Superior temporal gyrus (tissue), 1 donor: Measurements from ENCODE around the gene MAP2K3.

Source experiments
- DNase-seq: peaks from one replicate; pipeline ENCODE4 v3.0.0-alpha.2; 2016; ENCODE audit errors: extremely low spot score

Gene MAP2K3

GRCh38 chr17:21252796-21253645 lies 31.5 kb upstream of the MAP2K3 start, which contains the start of gene NATD1:
Gene NATD1, minus strand, starts transcription at chr17:21253410. Its CDS starts 146 bp downstream, at chr17:21253264.
- peak; percentile 85 for DNase-seq

- DNase-seq = no peak
These were observed 30.7 kb upstream of the MAP2K3 start for GRCh38 chr17:21253646-21254441.

DNA sequence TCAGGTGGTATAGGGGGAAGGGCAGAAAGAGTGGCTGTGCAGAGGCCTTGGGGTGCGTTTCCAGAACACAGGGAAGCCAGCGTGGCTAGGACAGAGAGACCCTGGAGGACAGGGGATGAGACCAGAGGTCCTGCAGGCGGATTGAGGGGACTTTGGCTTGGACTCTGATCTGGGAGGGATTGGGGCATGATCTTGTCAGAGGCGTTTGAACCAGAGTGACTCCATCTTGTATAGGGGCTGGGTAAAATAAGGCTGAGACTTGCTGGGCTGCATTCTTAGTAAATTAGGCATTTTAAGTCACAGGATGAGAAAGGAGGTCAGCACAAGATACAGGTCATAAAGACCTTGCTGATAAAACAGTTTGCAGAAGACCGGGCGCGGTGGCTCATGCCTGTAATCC lies 25.9 kb upstream of the MAP2K3 start:
- DNase-seq = no peak

DNA sequence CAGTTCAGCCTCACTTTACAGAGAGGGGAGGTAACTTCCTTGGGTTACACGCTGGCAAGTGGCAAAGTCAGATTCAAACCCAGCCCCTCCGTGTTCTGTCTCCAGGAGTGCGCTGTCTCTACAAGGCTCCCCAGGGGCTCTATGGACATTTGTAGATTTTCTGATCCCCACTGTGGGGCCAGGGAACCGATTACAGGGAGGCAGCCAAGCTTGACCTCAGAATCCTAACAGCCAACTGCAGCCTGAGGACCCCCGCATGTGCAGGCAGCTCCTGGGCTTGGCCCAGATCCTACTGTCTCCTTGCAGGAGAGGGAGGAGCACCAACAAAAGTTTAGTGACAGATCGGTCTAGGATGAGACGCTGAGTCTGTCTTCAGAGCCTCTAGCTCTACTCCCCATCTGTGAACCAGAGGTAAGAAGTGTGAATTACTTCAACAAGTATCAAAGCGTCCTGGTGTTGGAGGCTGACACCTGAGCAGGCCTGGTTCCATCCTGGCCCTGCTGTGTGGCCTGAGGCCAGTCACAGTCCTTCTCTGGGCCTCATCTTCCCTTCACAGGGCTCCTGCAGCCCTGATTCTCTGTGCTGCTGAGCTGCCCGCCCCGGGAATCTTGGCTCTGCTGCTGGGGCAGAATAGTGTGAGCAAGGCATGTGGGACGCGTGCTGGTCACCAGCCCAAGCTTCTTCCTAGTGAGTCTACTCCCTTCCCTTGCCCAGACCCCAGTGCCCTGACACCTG lies 22.1 kb upstream of the MAP2K3 start:
- DNase-seq = no peak

DNA sequence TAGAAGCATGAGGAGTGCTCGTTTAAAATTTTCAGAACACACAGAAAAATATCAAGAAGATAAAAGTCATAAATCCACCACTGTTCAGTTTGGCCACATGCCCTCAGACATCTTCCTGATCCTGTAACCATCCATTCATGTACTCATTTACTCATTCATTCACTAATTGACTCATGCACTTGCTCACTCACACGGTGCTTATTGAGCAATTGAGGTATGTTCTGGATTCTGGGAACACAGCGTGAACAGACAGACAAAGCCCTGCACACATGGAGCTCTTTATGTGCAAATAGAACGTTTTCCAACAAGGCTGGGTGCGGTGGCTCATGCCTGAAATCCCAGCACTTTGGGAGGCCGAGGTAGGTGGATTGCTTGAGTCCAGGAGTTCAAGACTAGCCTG lies 21.1 kb upstream of the MAP2K3 start:
- no peak for DNase-seq

- no peak for DNase-seq
These were observed 15.8 kb upstream of the MAP2K3 start for GRCh38 chr17:21268596-21269188.

GRCh38 chr17:21269394-21269793 lies 15.1 kb upstream of the MAP2K3 start:
- no peak for DNase-seq

DNA sequence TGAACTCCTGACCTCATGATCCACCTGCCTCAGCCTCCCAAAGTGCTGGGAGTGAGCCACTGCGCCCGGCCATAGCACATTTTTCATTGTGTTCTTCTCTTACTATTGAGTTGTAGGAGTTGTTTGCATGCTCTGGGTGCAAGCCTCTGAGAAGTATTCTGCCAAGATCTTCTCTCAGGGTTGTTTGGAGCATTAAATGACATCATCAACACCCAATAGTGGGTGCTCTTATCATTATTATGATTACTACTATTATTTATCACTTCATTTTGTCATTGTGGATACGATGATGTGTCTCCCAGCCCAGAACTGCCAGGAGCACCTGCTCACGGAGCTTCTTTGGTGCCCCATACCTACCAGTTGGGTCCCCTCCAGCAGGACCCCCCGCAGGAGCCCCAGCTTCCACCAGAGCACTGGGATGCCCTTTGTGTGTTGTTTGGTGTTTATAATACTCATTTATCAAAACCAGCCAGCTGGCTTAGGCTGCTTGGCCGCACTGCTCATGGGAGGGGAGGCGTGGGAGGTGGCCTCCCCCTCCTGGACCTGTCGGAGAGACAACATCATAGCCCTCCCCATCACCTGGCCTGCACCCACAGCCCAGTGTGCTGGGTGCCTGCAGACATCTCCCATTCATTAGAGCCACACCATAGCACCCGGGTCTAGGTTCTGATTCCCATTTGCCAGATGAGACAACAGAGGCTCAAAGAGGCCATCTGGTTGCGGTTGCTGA lies 12.9 kb upstream of the MAP2K3 start:
- DNase-seq = no peak

DNA sequence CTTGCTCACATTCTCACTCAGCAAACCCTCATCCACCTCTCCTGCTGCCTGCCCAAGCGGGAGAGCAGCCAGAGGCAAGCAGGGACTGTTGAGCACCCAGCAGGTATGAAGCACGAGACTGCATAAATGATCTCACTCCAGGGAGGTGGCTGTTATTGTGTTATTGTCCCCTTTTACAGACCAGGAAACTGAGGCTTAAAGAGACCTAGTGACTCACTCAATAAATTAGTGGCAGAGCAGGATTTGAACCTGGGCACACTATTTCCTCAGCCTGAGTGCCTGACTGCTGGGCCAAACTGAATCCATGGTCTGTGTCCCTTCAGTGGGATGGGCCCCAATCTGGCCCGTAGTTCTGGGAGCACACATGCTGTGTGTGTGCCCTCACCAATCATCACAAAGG lies 12.3 kb upstream of the MAP2K3 start:
- no peak for DNase-seq

DNA sequence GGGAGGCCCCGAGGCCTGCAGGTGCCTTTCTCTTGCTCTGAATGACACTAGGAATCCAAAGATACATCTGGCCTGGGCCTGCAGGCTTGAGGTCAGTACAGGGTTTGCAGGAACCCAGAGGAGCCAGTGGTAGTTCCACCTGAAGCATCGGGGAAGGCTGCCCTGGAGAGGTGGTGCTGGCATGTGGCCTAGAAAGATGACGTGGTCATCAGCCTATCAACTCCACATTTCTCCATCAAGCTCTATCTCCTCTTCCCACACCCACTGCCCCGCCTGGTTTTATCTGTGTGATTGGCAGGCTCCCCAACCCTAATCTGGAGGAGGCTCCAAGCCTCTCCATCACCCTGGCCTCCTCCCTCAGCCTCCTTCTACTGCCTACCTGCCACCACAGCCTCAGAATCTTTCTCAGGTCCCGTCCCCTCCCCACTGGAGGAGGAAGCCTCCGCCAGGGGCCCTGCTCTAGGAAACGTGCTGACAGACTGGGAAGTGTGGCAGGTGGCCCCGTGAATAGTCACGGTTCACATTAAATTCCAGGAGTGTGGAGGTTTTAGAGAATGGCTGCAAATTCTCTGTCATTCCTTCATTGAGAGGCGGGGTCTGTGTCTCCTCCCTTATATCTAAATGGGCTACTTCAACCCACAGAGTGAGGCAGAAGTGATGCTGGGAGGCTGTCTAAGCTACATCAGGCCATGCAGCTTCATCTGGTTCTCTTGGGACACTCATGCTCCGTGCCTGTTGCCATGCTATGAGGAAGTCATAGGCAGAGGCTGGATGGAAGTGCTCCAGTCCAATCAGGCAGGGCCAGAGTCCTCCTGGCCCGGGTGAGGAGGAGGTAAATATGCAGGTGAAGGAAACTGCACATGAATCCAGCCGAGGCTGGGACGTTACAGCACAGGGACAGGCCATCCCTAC lies 11.4 kb upstream of the MAP2K3 start:
- DNase-seq = no peak

GRCh38 chr17:21275047-21275578 lies 9.4 kb upstream of the MAP2K3 start:
- DNase-seq = no peak

- peak; percentile 95 for DNase-seq
These were observed 8.8 kb upstream of the MAP2K3 start for GRCh38 chr17:21275579-21276263.

DNA sequence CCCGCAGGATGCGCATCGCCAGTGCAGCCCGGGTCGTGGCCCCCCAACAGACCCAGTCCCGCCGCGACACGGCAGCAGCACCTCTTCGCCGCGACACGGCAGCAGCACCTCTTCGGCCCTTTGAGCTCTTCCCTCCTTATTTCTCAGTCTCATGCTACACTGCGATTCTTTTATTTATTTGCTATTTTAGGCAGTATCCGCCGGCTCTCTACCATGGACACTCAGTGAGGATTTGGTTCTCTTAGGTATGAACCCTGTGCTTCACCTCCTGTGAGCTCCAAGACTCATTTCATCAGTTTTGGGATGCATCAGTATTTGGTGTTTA lies 8.3 kb upstream of the MAP2K3 start:
- DNase-seq = no peak

DNA sequence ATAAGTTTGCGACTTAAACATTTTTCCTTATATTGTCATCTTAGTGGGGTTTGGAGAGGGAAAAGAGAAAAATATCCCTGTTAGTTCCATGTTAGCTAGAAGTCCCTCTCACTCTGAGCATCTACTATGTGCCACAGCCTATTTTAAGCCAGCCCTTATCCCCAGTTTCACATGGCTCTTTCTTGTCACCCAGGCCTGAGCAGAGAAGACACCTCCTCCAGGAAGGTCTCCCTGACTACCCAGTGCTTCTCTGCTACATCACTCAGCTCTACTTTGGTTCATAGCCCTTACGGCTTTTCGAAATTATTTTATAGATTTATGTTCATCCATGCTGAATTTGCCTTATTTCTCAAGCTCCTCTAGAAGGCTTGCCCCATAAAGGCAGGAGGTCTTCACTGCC lies 7.2 kb upstream of the MAP2K3 start:
- DNase-seq = no peak

DNA sequence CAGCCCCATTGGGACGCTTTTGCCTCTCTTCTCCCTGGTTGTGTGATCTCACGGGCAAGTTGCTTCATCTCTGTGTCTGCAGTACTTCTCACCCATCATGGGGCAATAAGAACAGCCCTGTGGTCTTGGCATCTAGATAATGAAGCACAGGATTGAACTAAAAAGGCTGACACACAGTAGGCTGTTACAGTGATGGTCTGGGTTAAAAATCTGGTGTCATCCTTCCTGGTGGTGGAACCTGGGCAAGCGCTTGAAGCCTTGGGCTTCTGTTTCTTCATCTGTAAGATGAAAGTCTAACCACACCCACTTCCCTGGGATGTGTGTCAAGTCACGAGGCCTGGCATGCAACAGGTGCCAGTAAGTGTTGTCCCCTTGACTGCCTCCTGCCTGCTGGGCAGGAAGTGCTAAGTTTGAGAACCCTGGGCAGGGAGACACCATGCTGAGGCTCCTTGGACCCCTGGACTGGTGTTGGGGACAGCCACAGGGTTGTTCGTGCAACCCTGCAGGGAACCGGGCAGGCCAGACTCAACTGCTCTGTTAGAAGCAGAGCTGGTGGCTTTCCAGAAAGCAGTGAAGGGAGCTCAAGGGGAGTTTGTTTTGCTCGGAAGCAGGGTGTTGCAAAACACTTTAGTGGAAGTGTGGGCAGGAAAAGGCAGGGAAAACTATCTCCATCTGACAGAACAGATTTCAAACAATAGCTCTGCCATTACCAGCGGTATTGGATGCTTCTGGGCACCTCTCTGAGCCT lies 5.9 kb upstream of the MAP2K3 start:
- no peak for DNase-seq

DNA sequence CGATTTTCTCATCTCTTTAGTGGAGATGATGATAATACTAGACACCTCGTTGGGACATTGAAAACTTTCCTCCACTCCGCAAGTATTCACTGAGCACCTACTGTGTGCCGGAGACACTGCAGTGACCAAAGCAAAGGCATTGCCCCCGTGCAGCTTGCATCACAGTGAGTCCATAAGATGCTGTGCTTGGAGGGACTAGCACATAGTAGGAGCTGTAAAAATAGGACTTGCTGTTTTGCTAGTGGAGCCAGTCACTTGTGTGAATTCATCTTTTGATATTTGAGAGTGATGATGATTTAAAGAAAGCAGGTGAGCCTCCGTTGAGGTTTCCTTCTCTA lies 5.3 kb upstream of the MAP2K3 start:
- DNase-seq = no peak

DNA sequence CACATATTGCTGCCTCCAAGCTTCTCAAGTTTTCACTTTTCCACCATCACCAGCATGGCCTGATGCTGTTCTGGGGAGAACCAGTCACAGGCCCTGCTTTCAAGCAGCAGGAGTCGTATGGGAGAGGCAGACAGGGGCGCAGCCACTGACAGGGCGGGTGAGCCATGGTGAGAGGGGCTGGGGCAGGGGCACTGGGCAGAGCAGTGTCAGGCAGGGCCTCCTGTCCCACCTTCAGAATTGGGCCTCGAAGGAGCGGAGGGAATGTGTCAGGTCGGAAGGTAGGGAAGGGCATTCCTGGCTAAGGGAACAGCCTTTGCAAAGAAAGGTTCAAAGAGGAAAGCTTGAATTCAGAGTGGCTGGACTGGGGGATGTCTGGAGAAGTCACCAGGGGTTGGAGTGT lies 4.9 kb upstream of the MAP2K3 start:
- DNase-seq = no peak

GRCh38 chr17:21280081-21280518 lies 4.4 kb upstream of the MAP2K3 start:
- DNase-seq = peak; percentile 88

DNA sequence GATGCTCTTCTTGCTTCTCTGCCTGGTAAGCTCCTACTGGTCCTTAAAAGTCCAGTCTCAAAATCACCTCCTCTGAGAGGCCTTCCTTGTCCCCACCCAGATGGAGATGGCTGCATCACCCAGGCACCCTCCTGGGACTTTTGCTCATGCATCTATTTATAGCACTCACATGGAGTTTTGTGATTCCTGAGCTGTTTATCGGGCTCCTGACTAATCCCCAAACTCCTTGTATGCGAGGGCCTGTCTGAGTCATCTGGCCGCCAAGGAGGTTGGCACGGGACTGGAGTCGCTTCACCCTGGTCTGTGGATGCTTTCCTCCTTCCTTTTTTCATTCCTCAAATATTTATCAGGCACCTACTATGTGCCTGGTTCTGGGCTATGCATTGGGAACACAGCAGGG lies 2.3 kb upstream of the MAP2K3 start:
- DNase-seq = no peak
